ENCODE measurements around the gene AFTPH.

AFTPH gene

DNA sequence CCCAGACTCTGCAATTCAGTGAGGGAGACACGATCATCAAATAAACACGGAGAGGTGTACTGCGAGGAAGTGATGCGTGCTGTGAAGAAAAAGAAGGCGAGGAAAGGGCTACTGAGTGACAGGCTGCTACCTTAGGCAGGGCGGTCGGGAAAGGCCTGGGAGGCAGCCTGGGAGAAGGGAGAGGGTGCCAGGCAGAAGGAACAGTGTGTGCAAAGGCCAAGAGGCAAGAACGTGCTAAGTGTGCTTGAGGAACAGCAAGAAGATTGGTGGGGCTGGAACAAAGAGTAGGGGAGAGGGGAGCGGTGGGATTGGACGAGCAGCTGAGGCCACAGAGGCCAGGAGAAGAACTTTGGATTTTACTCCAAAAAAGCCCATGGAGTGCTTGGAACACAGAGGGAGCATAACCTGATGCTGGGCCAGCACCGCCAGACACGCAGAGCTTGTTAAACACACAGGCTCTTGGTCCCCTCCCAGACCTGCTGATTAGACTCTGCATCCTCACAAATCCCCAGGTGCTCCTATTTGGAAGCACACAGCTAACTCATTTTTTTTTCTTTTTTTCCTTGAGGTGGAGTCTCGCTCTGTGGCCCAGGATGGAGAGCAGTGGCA is 99.2 kb downstream of the AFTPH start:
- H3K4me3 ChIP-seq (replicated peaks; ENCODE audit: low read depth, low read length), result no peak overlapping the region
- TF ChIP-seq, protein P1, sequence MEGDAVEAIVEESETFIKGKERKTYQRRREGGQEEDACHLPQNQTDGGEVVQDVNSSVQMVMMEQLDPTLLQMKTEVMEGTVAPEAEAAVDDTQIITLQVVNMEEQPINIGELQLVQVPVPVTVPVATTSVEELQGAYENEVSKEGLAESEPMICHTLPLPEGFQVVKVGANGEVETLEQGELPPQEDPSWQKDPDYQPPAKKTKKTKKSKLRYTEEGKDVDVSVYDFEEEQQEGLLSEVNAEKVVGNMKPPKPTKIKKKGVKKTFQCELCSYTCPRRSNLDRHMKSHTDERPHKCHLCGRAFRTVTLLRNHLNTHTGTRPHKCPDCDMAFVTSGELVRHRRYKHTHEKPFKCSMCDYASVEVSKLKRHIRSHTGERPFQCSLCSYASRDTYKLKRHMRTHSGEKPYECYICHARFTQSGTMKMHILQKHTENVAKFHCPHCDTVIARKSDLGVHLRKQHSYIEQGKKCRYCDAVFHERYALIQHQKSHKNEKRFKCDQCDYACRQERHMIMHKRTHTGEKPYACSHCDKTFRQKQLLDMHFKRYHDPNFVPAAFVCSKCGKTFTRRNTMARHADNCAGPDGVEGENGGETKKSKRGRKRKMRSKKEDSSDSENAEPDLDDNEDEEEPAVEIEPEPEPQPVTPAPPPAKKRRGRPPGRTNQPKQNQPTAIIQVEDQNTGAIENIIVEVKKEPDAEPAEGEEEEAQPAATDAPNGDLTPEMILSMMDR (IDR thresholded peaks at IDR 0.05; ENCODE audit: low read depth, low read length, missing control alignments), result no peak

DNA sequence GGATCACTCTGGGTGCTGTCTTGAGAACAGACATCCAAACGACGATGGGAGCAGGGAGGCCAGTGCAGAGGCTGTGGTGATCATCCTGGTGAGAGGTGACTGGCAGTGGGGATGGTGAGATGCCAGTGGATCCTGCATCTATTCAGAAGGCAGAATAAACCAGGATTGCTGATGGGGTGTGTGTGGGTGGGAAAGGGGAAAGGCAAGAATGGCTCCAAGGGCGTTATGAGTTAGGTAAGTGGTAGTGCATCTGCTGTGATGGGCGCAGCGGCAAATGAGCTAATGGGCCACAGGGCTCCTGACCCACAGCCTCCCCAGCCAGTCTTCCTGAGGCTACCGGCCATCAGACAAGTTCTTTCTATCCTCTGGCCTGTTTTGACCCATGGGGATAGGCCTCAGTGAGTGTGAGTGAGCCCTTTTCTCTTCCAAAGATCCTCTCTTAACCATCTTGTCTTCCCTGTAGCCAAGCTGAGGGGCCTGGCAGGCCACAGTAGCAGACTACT is 100.0 kb downstream of the AFTPH start:
- H3K4me3 ChIP-seq (replicated peaks; ENCODE audit: low read depth, low read length), result no peak overlapping the region
- DNase-seq (ENCODE audit: extremely low read depth, low read depth), result no peak
- TF ChIP-seq, protein P1 (IDR thresholded peaks at IDR 0.05; ENCODE audit: low read depth, low read length, missing control alignments), result no peak

More for the DNA sequence above, 99.2 kb downstream of the AFTPH start:
- DNase-seq (ENCODE audit: extremely low read depth, low read depth), result no peak

DNA sequence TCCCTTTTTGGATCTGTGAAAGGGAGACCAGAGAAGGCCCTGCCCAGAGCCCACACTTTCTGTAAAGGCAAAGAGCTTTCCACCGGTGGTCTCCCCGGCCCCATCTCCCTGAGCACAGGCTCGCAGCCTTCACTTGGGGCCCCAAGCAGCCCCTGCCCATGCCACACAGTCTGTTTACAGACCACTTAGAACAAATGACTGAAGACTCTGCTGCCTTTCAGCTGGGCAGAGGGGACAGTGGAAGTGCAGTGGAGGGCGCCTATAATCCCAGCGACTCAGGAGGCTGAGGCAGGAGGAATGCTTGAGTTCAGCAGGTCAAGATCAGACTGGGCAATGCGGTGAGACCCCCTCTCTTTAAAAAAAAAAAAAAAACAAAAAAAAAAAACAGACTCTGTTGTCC is 100.7 kb downstream of the AFTPH start:
- no peak for DNase-seq (ENCODE audit: extremely low read depth, low read depth)
- TF ChIP-seq, protein P1 (IDR thresholded peaks at IDR 0.05; ENCODE audit: low read depth, low read length, missing control alignments), result no peak
- no peak overlapping the region for H3K4me3 ChIP-seq (replicated peaks; ENCODE audit: low read depth, low read length)

DNA sequence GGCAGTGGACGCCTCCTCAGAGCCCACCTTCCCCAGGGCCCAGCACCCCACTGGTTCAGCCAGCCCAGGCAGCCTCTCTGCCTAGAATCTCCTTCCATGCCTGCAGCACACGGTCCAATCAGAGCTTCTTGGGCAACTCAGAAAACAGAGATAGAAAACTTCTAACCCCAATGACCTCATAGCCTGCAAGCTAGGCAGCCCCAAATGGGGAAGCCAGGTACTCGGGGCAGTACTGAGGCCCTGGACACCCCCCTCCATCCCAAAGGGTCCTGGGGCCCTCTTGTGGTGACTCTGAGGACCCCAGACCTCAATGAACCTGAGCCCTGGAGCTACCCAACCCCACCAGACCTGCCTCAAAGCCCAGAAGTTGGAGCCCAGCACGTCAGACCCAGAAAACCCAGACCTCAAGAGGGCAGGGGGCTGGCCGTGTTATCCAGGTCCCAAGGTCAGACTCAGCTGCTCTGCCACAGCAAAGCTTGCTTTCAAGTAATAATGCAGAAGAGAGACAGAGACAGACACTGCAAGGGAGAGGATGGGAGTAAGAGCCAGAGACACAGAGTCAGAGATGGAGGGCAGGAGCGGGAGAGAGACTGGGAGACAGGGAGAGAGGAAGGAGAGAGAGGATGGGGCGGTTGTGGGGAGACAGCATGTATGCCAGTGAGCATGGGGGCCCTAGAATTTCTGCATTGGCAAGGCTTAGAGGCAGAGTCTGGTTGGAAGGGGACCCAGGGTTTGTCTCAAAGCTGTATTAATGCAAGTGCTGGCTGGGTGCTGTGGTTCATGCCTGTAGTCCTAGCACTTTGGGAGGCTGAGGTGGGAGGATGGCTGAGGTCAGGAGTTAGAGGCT is 101.4 kb downstream of the AFTPH start:
- no peak overlapping the region for H3K4me3 ChIP-seq (replicated peaks; ENCODE audit: low read depth, low read length)
- no peak for DNase-seq (ENCODE audit: extremely low read depth, low read depth)
- TF ChIP-seq, protein P1 (IDR thresholded peaks at IDR 0.05; ENCODE audit: low read depth, low read length, missing control alignments), result no peak

DNA sequence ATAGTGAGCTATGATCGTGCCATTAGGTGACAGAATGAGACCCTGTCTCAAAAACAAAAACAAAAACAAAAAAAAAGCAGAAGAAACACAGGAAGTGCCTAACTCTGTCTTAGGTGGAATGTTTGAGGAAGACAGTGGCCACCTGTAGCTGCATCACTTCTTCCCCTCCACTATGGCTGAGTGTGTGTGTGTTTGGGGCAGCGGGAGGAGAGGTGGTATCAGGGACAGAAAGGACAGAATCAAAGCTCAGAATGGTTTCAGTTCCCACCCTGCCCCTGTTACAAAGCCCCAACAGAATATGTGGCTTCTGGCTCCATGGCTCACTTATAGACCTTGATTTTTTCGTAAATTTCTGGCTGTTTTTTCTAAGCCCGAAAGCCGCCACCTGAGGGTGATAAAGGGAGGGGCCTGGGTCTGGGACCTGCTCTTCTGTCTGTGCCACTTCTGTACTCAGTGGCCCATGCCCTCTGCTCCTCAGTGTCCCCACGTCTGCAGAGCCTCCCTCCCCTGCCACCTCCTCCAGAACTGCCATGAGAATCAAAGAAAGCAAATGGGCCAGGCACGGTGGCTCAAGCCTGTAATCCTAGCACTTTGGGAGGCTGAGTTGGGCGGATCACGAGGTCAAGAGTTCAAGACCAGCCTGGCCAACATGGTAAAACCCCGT is 102.2 kb downstream of the AFTPH start:
- TF ChIP-seq, protein P1 (IDR thresholded peaks at IDR 0.05; ENCODE audit: low read depth, low read length, missing control alignments), result no peak
- H3K4me3 ChIP-seq (replicated peaks; ENCODE audit: low read depth, low read length), result no peak overlapping the region
- DNase-seq (ENCODE audit: extremely low read depth, low read depth), result no peak

DNA sequence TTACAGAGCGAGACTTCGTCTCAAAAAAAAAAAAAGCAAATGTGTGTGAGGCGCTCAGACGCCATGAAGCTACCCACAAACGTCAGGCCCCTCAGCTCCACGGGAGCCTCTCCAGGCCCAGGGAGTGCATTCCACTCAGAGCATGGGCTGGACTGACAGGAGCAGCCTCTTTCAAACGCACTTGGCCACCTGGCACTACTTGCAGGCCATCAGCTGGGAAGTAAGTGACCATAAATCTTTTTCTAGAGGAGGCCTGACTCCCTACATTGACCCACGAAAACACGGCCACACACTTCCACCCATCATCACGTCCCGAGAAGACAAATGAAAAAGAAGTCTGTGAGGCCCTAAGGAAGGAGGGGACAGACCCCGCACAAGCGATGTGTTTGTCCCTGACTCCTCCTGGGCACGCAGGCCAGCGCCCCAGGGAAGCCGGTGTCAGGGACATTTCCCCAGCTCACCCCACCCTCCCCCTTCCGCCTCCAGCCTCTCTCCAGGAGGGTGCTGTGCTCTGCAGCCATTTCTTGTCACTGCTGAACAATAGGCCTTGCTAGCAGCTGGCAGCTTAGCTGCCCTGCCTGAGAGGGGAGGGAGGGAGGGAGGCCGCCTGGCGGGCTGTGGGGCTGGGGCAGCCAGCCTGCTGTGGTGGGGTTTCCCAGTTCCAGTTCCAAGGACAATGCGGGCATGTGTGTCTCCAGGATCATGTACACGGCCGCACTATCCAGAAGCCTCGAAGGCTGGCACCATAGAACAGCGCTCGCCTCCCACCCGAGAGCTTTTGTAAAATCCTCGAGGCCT is 103.0 kb downstream of the AFTPH start:
- TF ChIP-seq, protein P1 (IDR thresholded peaks at IDR 0.05; ENCODE audit: low read depth, low read length, missing control alignments), result no peak
- no peak overlapping the region for H3K4me3 ChIP-seq (replicated peaks; ENCODE audit: low read depth, low read length)
- no peak for DNase-seq (ENCODE audit: extremely low read depth, low read depth)
